ENCODE results near the gene NCOA7.

Gene NCOA7

GRCh38 chr6:125809570-125810170, 18.9 kb downstream of the NCOA7 start:
- DNase-seq (ENCODE audit: low spot score in 2 of 2) (no peak), ATAC-seq (no peak)
- Mint-ChIP-seq H3K27ac (no peak overlapping the region), H3K36me3 (peaks cover 19% of the 10 kb centered on the region), H3K9me3 (no peaks in the 10 kb centered on the region), H3K4me1 (peaks cover 67% of the 10 kb centered on the region), H3K4me3 (no peak overlapping the region)

GRCh38 chr6:125810445-125810844, 19.7 kb downstream of the NCOA7 start:
- Mint-ChIP-seq H3K36me3 (peaks cover 27% of the 10 kb centered on the region), H3K9me3 (no peaks in the 10 kb centered on the region), H3K4me3 (no peak overlapping the region), H3K4me1 (peaks cover 70% of the 10 kb centered on the region), H3K27ac (no peak overlapping the region)
- no peak for DNase-seq (ENCODE audit: low spot score in 2 of 2)
- no peak for ATAC-seq

DNA sequence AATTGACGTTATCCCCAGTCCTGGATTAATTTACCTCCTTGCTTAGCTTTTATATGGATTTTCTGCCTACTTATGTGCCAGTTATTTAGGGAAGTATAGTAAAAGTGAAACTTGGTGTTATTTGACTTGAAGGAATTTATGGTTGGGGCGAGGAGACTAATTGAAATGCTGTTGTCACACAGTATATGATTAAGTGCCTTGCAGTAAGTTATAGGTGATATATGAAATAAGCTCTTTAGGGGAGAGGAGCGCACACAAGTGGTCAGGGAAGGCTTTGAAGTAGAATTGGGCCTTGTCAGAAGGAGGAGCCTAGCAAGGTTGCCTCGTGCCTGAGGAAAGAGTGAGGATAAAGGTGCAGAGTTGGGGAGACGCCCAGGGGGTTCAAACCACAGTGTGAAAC, 20.5 kb downstream of the NCOA7 start:
- Mint-ChIP-seq H3K9me3 (no peaks in the 10 kb centered on the region), H3K4me1 (peaks cover 68% of the 10 kb centered on the region), H3K27ac (no peak overlapping the region), H3K36me3 (peaks cover 32% of the 10 kb centered on the region), H3K4me3 (no peak overlapping the region)
- DNase-seq (ENCODE audit: low spot score in 2 of 2): no peak
- ATAC-seq: no peak

DNA sequence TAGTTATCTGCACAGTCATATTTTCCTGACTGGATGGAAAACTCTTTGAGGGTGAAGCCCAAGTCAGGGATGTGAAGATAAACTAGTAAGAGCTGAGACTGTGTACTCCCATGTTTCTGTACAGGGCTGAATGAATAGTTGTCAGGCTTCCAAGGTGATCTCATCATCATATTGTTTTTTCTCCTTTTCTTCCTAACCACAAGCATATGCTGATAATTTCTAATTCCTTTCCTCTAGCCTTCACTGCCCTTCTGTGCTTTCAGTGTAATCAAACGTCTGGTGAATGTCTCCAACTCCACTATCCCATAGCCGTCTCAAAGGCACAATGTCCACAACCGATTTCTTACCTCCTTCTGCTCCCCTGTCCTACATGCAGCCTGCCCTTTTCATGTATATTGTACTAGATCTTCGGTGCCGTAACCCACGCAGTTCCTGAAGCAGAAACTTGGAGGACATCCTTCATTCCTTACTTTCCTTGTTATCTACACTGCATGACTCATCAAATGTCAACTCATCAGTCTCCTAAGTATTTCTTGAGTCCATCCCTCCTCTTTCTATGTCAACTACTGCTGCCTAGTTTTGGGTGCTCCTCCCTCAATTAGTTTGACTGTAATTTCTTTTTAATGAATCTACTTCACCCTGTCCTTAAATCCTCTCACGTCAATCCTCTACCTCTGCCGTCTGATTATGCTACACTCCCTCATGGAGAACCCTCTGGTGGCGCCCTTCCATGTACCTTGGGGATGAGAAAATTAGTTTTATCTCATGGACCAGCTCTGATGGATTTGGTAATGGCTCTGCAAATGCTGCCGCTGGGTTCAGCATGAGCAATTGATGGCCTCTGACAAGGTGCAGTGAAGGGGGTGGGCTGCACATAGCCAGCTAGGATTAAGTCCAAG, 21.9 kb downstream of the NCOA7 start:
- no peaks in the 10 kb centered on the region for H3K9me3 Mint-ChIP-seq
- peak; percentile 35 for ATAC-seq

GRCh38 chr6:125814481-125814880, 23.7 kb downstream of the NCOA7 start:
- Mint-ChIP-seq H3K36me3 (peaks cover 26% of the 10 kb centered on the region), H3K27ac (no peak overlapping the region), H3K4me3 (no peak overlapping the region), H3K9me3 (no peaks in the 10 kb centered on the region), H3K4me1 (peaks cover 64% of the 10 kb centered on the region)
- no peak for ATAC-seq
- DNase-seq (ENCODE audit: low spot score in 2 of 2): no peak

More for the DNA sequence above, 21.9 kb downstream of the NCOA7 start:
- no peak for DNase-seq (ENCODE audit: low spot score in 2 of 2)
- Mint-ChIP-seq H3K36me3 (peaks cover 34% of the 10 kb centered on the region), H3K27ac (no peak overlapping the region), H3K4me3 (no peak overlapping the region), H3K4me1 (peaks cover 67% of the 10 kb centered on the region)

DNA sequence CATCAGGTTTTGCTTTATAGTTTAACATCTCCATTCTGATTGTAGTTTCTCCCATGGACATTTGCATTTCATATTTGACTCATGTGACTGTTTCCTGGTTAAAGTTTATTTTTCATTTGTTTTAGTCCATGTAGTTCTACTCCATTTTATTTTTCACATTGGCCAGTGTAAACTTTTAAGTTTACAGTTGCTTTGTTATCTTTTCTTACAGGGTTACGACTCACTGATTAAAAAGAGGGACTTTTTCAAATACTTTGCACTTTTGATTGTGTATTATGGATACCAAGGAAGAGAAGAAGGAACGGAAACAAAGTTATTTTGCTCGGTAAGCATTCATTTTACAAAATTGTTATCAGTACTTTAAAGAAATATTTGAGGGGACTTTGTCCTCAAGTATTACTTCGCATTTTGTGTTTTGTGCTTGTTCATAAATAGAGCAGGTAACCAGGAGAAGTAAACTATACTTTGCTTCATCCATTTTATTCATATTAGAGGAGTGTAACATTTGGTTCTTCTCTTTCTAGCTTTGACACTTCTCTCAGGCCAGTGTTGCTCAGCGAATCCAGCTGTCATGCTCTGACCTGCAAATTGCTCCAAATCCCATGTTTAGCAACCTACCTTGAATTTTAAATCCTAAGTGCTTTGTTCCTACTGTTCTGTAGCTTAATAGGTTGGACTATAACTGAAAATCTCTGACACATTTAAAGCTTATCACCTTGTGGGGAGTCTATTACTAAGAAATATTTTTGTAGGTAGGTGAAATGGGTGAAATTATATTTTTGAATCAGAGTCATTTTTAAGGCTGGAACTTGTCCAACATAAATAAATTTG, 24.5 kb downstream of the NCOA7 start:
- H3K4me1 Mint-ChIP-seq: peaks cover 72% of the 10 kb centered on the region
- H3K4me3 Mint-ChIP-seq: no peak overlapping the region
- DNase-seq (ENCODE audit: low spot score in 2 of 2): no peak
- H3K36me3 Mint-ChIP-seq: peaks cover 34% of the 10 kb centered on the region
- H3K9me3 Mint-ChIP-seq: no peaks in the 10 kb centered on the region
- no peak overlapping the region for H3K27ac Mint-ChIP-seq
- ATAC-seq: no peak

- DNase-seq (ENCODE audit: low spot score in 2 of 2) (no peak), ATAC-seq (peak; percentile 75)
- peaks cover 71% of the 10 kb centered on the region for H3K4me1 Mint-ChIP-seq
- H3K27ac Mint-ChIP-seq: no peak overlapping the region
- peaks cover 46% of the 10 kb centered on the region for H3K36me3 Mint-ChIP-seq
- no peaks in the 10 kb centered on the region for H3K9me3 Mint-ChIP-seq
- H3K4me3 Mint-ChIP-seq: no peak overlapping the region
Observed at GRCh38 chr6:125816828-125817280, 26.1 kb downstream of the NCOA7 start.

DNA sequence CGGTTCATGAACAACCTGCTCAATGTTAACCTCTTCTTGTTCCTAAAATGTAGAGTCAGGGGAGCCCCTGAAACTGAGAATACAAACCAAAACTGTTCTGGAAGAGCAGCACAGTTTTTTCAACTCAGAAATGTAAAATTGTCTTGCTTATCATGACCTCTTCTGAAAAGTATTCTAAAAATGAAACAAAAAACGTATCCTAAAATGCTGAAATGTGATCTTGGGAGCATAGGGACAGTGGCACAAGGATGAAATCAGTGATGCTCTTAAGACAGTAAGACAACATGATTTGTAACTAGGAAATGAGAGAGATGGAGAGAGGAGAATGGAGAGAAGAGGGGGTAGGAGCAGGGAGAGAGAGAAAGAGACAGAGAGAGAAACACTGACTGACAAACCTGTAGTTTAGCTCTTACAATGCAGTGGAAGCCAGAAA, 27.5 kb downstream of the NCOA7 start:
- Mint-ChIP-seq H3K9me3 (no peaks in the 10 kb centered on the region), H3K36me3 (peaks cover 52% of the 10 kb centered on the region), H3K27ac (peak overlapping the region; percentile 24), H3K4me1 (peaks cover 61% of the 10 kb centered on the region), H3K4me3 (peak overlapping the region; percentile 29)
- ATAC-seq (no peak), DNase-seq (ENCODE audit: low spot score in 2 of 2) (no peak)

GRCh38 chr6:125818772-125819260, 28.1 kb downstream of the NCOA7 start:
- H3K36me3 Mint-ChIP-seq: peaks cover 52% of the 10 kb centered on the region
- H3K9me3 Mint-ChIP-seq: no peaks in the 10 kb centered on the region
- peak overlapping the region; percentile 29 for H3K4me3 Mint-ChIP-seq

DNA sequence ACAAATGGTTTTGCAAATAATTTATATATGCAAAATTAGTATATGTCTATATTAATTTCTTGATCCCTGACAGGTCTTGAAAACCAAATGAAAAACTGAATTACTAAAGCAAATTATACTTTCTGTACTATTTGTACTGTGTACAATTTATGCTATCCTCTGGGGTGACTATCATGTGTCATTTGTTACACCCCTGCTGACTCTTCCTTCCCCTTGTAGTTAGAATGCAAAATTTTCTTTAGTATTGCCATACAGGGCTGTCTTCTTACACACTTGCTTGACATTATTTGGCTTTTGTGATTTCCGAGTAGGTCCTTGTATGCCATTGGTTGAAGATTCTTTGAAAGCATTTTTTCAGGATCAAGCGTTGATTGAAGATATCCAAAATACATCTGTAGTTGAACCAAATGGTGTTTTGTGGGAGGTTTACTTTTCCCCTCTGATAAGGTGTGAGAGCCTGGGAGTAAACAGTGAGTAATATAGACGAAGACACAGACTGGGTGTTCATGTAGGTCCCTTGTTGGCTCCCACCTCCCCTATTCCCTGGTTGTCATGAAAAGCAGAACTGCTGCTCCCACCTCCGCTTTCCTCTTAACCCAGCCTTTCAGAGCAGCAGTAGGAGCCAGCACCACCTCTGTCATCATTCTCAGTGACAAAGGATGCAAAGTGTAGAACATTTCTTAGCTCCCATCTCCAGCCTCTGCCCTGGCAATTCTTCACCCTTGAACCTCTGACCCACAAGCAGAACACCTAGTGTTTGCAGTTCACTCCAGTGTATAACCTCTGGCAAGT, 29.0 kb downstream of the NCOA7 start:
- Mint-ChIP-seq H3K4me3 (no peak overlapping the region), H3K27ac (peak overlapping the region; percentile 26), H3K36me3 (peaks cover 46% of the 10 kb centered on the region)

More at GRCh38 chr6:125818772-125819260, 28.1 kb downstream of the NCOA7 start:
- peak overlapping the region; percentile 24 for H3K27ac Mint-ChIP-seq
- H3K4me1 Mint-ChIP-seq: peaks cover 61% of the 10 kb centered on the region
- DNase-seq (ENCODE audit: low spot score in 2 of 2): no peak
- no peak for ATAC-seq

DNA sequence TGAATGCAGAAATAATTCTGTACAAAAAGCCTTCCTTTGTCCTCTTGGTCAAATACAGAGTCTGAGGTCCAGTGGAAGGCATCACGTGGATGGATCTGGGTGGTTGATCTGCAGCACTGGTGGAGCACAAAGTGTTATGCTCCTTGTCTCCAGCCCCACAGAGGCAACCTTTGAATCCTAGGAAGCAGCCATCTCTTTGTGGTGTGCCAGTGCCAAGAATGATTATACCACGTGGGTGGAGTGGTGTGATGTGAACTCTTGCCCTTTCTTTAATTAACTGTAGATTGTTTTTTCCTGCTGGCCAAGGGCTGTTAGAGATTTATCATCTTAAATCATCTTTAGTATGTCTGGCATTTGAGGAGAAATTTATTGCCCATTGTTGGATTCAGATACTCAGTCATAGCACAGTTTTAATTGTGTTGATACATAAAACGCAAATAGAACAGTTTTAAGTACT, 31.1 kb downstream of the NCOA7 start:
- no peak overlapping the region for H3K4me3 Mint-ChIP-seq

More for the DNA sequence above, 29.0 kb downstream of the NCOA7 start:
- DNase-seq (ENCODE audit: low spot score in 2 of 2) (no peak), ATAC-seq (no peak)
- no peaks in the 10 kb centered on the region for H3K9me3 Mint-ChIP-seq
- H3K4me1 Mint-ChIP-seq: peaks cover 55% of the 10 kb centered on the region

DNA sequence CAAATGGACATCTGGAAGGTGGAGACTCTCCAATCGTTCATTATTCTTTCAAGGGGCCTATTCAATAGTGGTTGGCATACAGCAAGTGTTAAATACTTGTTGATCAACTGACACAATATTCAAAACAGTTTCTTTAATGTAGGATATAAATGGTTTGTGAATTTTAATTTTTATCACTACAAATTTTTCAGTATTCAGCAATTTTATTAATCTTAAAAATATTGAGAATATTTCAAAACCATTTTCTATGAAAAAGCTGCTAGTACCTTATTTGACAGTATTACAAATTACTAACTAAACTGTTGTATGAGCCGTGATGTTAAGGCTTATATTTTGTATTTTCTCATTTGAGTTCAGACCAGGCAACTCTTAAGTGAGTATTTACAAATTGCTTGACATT, 32.4 kb downstream of the NCOA7 start:
- H3K4me1 Mint-ChIP-seq: peaks cover 46% of the 10 kb centered on the region
- H3K27ac Mint-ChIP-seq: no peak overlapping the region
- H3K9me3 Mint-ChIP-seq: no peaks in the 10 kb centered on the region
- ATAC-seq: no peak
- H3K4me3 Mint-ChIP-seq: no peak overlapping the region
- H3K36me3 Mint-ChIP-seq: peaks cover 31% of the 10 kb centered on the region
- no peak for DNase-seq (ENCODE audit: low spot score in 2 of 2)

More for the DNA sequence above, 31.1 kb downstream of the NCOA7 start:
- ATAC-seq (peak; percentile 55), DNase-seq (ENCODE audit: low spot score in 2 of 2) (no peak)
- Mint-ChIP-seq H3K4me1 (peaks cover 45% of the 10 kb centered on the region), H3K9me3 (no peaks in the 10 kb centered on the region), H3K36me3 (peaks cover 33% of the 10 kb centered on the region), H3K27ac (no peak overlapping the region)

DNA sequence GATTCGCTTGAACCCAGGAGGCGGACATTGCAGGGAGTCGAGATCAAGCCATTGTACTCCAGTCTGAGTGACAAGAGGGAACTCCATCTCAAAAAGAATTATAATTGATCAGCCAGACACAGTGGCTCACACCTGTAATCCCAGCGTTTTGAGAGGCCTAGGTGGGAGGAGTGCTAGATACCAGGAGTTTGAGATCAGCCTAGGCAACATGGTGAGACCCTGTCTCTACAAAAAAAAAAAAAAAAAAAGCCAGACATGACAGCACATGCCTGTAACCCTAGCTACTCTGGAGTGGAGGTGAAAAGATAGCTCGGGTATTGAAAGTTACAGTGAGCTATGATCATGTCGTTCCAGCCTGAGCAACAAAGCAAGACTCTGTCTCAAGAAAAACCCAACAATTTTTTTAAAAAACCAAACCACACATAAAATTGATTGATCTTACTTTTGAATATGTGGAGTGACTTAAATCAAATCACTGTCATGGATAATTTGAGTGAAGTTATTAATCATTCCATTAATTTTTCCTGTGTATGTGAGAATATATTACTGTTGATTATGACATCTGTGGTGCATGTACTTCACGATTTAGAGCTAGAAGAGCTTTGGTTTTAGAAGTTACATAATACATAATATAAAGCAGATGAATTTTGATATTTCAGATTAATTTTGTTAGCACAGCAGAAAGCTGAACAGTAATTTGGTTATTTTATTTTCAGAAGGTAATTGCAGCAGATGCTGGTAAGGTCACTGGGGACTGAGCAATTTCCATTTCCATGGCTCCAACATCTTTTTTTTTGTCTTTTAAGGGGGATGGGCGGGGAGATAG, 34.4 kb downstream of the NCOA7 start:
- H3K27ac Mint-ChIP-seq: no peak overlapping the region
- no peaks in the 10 kb centered on the region for H3K9me3 Mint-ChIP-seq
- H3K36me3 Mint-ChIP-seq: peaks cover 25% of the 10 kb centered on the region
- ATAC-seq: no peak
- no peak for DNase-seq (ENCODE audit: low spot score in 2 of 2)
- peaks cover 43% of the 10 kb centered on the region for H3K4me1 Mint-ChIP-seq
- H3K4me3 Mint-ChIP-seq: no peak overlapping the region
